HepG2 (cell line): ENCODE data around the gene ATE1. TPM values are rescaled to one million over a fixed set of nuclear protein-coding genes. Genes with fewer than 3 reads are reported as not detected.

Experiments used
- MXD4 ChIP-seq: IDR thresholded peaks from 2 replicates; pipeline ENCODE4 v1.6.1; 2016; ENCODE audit warnings: mild to moderate bottlenecking, missing biosample characterization, missing genetic modification reagents
- REL ChIP-seq: sonication (generic); formaldehyde crosslinking; conservative IDR thresholded peaks from 2 replicates; pipeline ENCODE4 v1.8.0; 2022; ENCODE audit warnings: mild to moderate bottlenecking, missing genetic modification reagents, moderate library complexity
- ZNF24 ChIP-seq: fragments of 450-650 bp; IDR thresholded peaks from 2 replicates; pipeline ENCODE4 v1.6.1; 2017; ENCODE audit warnings: antibody characterized with exemption, mild to moderate bottlenecking
- ZNF367 ChIP-seq: sonication (generic); formaldehyde crosslinking; IDR thresholded peaks from 2 replicates; pipeline ENCODE4 v1.4.0; 2020; ENCODE audit warnings: missing genetic modification reagents, borderline replicate concordance
- ZNF510 ChIP-seq: sonication (generic); formaldehyde crosslinking; IDR thresholded peaks from 2 replicates; pipeline ENCODE4 v1.4.0; 2020; ENCODE audit warnings: low read depth, mild to moderate bottlenecking, missing genetic modification reagents
- ZNF550 ChIP-seq: sonication (generic); formaldehyde crosslinking; IDR thresholded peaks from 2 replicates; pipeline ENCODE4 v1.4.0; 2020; ENCODE audit warnings: mild to moderate bottlenecking, missing genetic modification reagents, borderline replicate concordance
- ZNF557 ChIP-seq: sonication (generic); formaldehyde crosslinking; IDR thresholded peaks from 2 replicates; pipeline ENCODE4 v1.4.0; 2020; ENCODE audit warnings: missing genetic modification reagents
- polyA plus RNA-seq, 8 experiments: library from polyadenylated mRNA; depleted of rRNA in 3 of 8; stranded (reverse) in 7 of 8; unstranded in 1 of 8; fragments of >200 nt; fragmentation: Illumina TruSeq in 4 of 8; extraction: Trizol in 4 of 8; gene quantifications; 2 replicates each; pipeline versions ENCODE4 v1.2.1 to v1.2.3, GENCODE V29; 2011 to 2016; ENCODE audit warnings: low read depth in 4 of 8, missing spikeins in 1 of 8, mixed read lengths in 1 of 8; ENCODE audit not compliant: insufficient read depth in 1 of 8
- total RNA-seq, 5 experiments: library from RNA; depleted of rRNA; stranded (reverse); fragments of >200 nt; fragmentation: Illumina TruSeq; extraction: Trizol; gene quantifications; 2 replicates each; pipeline ENCODE4 v1.2.3, GENCODE V29; 2016; ENCODE audit warnings: low read depth in 1 of 5
- TF ChIP-seq, protein P1 (sequence below): sonication (generic); formaldehyde crosslinking; IDR thresholded peaks from 2 replicates; pipeline ENCODE4 v1.4.0; 2020; ENCODE audit warnings: mild to moderate bottlenecking, missing genetic modification reagents, borderline replicate concordance
- TF ChIP-seq, protein P2 (sequence below), 2 experiments: sonication (generic) in 1 of 2; formaldehyde crosslinking in 1 of 2; IDR thresholded peaks; 2 replicates each; pipeline versions ENCODE4 v1.5.1 to v1.6.1; 2011 to 2020; ENCODE audit warnings: borderline replicate concordance in 1 of 2, low read depth in 1 of 2, low read length in 1 of 2, mild to moderate bottlenecking in 1 of 2, missing genetic modification reagents in 1 of 2, moderate library complexity in 1 of 2
- TF ChIP-seq, protein P3 (sequence below), 2 experiments: sonication (generic) in 1 of 2; formaldehyde crosslinking in 1 of 2; IDR thresholded peaks; 2 replicates each; pipeline versions ENCODE4 v1.6.1 to v1.9.0; 2014 to 2022; ENCODE audit warnings: antibody characterized with exemption in 1 of 2, borderline replicate concordance in 1 of 2, inconsistent platforms in 1 of 2, low read depth in 1 of 2, missing genetic modification reagents in 1 of 2

Gene ATE1
- total and polyA plus RNA-seq, 2 of the 13 experiments (the other 11 are each of a cell fraction or from before 2014, with no cell fraction given) = 17.5 to 42.2 TPM

DNA sequence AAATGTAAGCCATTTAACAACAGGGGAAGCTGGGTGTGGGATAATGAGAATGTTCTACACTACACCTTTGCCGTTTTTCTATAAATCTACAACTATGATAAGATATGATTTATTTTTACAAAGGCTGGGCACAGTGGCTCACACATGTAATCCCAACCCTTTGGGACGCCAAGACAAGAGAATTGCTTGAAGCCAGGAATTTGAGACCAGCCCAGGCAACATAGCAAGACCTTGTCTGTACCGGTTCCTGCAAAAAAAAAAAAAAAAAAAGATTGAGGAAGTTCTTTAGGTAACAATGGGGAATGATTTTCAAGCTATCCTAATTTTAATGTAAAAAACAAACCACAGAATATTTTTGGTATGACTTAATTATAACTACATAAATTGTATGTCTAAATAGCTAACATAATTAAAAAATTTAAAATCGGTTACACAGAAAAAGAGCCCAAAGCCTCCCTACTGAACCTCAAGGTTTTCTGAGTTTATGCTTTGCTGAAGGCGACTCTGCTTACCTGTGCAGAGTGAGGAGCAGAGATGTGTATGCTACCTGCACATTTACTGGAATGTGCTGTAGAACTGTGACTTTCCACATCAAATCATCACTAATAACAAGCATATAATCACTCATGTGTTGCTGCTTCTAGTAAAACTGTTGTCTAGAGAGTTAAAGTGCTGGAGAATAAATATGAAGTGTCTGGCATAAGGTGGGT, 163.4 kb downstream of the ATE1 start (continued):
- TF ChIP-seq ZNF24 = no peak
- TF ChIP-seq ZNF550 (CRISPR knock-in tag) = no peak
- TF ChIP-seq, protein P1, sequence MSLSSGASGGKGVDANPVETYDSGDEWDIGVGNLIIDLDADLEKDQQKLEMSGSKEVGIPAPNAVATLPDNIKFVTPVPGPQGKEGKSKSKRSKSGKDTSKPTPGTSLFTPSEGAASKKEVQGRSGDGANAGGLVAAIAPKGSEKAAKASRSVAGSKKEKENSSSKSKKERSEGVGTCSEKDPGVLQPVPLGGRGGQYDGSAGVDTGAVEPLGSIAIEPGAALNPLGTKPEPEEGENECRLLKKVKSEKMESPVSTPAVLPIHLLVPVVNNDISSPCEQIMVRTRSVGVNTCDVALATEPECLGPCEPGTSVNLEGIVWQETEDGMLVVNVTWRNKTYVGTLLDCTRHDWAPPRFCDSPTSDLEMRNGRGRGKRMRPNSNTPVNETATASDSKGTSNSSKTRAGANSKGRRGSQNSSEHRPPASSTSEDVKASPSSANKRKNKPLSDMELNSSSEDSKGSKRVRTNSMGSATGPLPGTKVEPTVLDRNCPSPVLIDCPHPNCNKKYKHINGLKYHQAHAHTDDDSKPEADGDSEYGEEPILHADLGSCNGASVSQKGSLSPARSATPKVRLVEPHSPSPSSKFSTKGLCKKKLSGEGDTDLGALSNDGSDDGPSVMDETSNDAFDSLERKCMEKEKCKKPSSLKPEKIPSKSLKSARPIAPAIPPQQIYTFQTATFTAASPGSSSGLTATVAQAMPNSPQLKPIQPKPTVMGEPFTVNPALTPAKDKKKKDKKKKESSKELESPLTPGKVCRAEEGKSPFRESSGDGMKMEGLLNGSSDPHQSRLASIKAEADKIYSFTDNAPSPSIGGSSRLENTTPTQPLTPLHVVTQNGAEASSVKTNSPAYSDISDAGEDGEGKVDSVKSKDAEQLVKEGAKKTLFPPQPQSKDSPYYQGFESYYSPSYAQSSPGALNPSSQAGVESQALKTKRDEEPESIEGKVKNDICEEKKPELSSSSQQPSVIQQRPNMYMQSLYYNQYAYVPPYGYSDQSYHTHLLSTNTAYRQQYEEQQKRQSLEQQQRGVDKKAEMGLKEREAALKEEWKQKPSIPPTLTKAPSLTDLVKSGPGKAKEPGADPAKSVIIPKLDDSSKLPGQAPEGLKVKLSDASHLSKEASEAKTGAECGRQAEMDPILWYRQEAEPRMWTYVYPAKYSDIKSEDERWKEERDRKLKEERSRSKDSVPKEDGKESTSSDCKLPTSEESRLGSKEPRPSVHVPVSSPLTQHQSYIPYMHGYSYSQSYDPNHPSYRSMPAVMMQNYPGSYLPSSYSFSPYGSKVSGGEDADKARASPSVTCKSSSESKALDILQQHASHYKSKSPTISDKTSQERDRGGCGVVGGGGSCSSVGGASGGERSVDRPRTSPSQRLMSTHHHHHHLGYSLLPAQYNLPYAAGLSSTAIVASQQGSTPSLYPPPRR (CRISPR knock-in tag) = no peak
- TF ChIP-seq ZNF557 = no peak
- TF ChIP-seq, protein P2, sequence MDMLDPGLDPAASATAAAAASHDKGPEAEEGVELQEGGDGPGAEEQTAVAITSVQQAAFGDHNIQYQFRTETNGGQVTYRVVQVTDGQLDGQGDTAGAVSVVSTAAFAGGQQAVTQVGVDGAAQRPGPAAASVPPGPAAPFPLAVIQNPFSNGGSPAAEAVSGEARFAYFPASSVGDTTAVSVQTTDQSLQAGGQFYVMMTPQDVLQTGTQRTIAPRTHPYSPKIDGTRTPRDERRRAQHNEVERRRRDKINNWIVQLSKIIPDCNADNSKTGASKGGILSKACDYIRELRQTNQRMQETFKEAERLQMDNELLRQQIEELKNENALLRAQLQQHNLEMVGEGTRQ (IDR thresholded peaks at IDR 0.05; ENCODE audit: low read depth, low read length) = no peak
- TF ChIP-seq, protein P2 (CRISPR knock-in tag; IDR thresholded peaks at IDR 0.05; ENCODE audit: borderline replicate concordance) = no peak
- no peak for TF ChIP-seq REL
- no peak for TF ChIP-seq MXD4 (CRISPR knock-in tag)
- TF ChIP-seq, protein P3, sequence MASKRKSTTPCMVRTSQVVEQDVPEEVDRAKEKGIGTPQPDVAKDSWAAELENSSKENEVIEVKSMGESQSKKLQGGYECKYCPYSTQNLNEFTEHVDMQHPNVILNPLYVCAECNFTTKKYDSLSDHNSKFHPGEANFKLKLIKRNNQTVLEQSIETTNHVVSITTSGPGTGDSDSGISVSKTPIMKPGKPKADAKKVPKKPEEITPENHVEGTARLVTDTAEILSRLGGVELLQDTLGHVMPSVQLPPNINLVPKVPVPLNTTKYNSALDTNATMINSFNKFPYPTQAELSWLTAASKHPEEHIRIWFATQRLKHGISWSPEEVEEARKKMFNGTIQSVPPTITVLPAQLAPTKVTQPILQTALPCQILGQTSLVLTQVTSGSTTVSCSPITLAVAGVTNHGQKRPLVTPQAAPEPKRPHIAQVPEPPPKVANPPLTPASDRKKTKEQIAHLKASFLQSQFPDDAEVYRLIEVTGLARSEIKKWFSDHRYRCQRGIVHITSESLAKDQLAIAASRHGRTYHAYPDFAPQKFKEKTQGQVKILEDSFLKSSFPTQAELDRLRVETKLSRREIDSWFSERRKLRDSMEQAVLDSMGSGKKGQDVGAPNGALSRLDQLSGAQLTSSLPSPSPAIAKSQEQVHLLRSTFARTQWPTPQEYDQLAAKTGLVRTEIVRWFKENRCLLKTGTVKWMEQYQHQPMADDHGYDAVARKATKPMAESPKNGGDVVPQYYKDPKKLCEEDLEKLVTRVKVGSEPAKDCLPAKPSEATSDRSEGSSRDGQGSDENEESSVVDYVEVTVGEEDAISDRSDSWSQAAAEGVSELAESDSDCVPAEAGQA (IDR thresholded peaks at IDR 0.05; ENCODE audit: low read depth) = no peak
- TF ChIP-seq, protein P3 (CRISPR knock-in tag; IDR thresholded peaks at IDR 0.05; ENCODE audit: borderline replicate concordance) = no peak
- no peak for TF ChIP-seq ZNF367 (CRISPR knock-in tag)
- TF ChIP-seq ZNF510 (CRISPR knock-in tag) = no peak
